Mesenchymal stem cell (in vitro differentiated cells and primary cell): Measurements from ENCODE around the gene CITED4.
"Not testable (repeated sequence)": the region's sequence is repeated elsewhere in the genome, so short reads cannot be mapped to it uniquely, and the experiment has no call there.

Source experiments
- DNase-seq: peaks from one replicate; pipeline ENCODE4 v3.0.0-alpha.2; 2013
- H2AFZ ChIP-seq: one replicate; pipeline ENCODE4 v1.6.1; 2013; ENCODE audit warnings: low read depth, mild to moderate bottlenecking, control low read depth, inconsistent platforms, low read length, moderate library complexity
- H2AK5ac ChIP-seq: 2 replicates; pipeline ENCODE4 v1.6.1; 2013; ENCODE audit warnings: low read length, moderate library complexity, mild to moderate bottlenecking, inconsistent platforms; ENCODE audit not compliant: severe bottlenecking
- H2BK120ac ChIP-seq: one replicate; pipeline ENCODE4 v1.6.1; 2013; ENCODE audit warnings: low read depth, mild to moderate bottlenecking, inconsistent platforms, low read length, moderate library complexity
- H2BK12ac ChIP-seq, 2 experiments: one replicate each; pipeline ENCODE4 v1.6.1; 2013; ENCODE audit warnings: inconsistent platforms in 2 of 2, low read length in 2 of 2, mild to moderate bottlenecking in 2 of 2, moderate library complexity in 2 of 2, control low read depth in 1 of 2
- H2BK15ac ChIP-seq: one replicate; pipeline ENCODE4 v1.6.1; 2013; ENCODE audit warnings: mild to moderate bottlenecking, low read depth, inconsistent platforms; ENCODE audit not compliant: poor library complexity, severe bottlenecking
- H2BK5ac ChIP-seq: 2 replicates; pipeline ENCODE4 v1.6.1; 2013; ENCODE audit warnings: low read depth, mild to moderate bottlenecking, low read length, control low read depth, inconsistent platforms; ENCODE audit not compliant: poor library complexity, severe bottlenecking
- H3K14ac ChIP-seq, 2 experiments: one replicate each; pipeline ENCODE4 v1.6.1; 2013; ENCODE audit warnings: inconsistent platforms in 2 of 2, low read length in 2 of 2, control low read depth in 1 of 2, mild to moderate bottlenecking in 1 of 2, moderate library complexity in 1 of 2
- H3K18ac ChIP-seq, 2 experiments: one replicate each; pipeline ENCODE4 v1.6.1; 2013; ENCODE audit warnings: inconsistent platforms in 2 of 2, low read length in 2 of 2, control low read depth in 1 of 2, low read depth in 1 of 2, mild to moderate bottlenecking in 1 of 2
- H3K23ac ChIP-seq, 2 experiments: one replicate each; pipeline ENCODE4 v1.6.1; 2013; ENCODE audit warnings: inconsistent platforms in 2 of 2, low read length in 2 of 2, mild to moderate bottlenecking in 2 of 2, moderate library complexity in 2 of 2, control low read depth in 1 of 2
- H3K27ac ChIP-seq: 2 replicates; pipeline ENCODE4 v1.5.1; 2013; ENCODE audit warnings: mild to moderate bottlenecking, moderate library complexity, low read length, control low read depth, inconsistent platforms; ENCODE audit not compliant: poor library complexity, severe bottlenecking
- H3K27me3 ChIP-seq, 2 experiments: 2 replicates each; pipeline versions ENCODE4 v1.6.1 to v1.7.0; 2013; ENCODE audit warnings: low read length in 2 of 2, mild to moderate bottlenecking in 2 of 2, moderate library complexity in 2 of 2, control low read depth in 1 of 2, inconsistent platforms in 1 of 2; ENCODE audit not compliant: control insufficient read depth in 1 of 2, insufficient read depth in 1 of 2
- H3K36me3 ChIP-seq, 2 experiments: 2 replicates each; pipeline versions ENCODE4 v1.6.1 to v1.7.0; 2013; ENCODE audit warnings: low read length in 2 of 2, control low read depth in 1 of 2, inconsistent platforms in 1 of 2, low read depth in 1 of 2, mild to moderate bottlenecking in 1 of 2; ENCODE audit not compliant: insufficient read depth in 2 of 2, control insufficient read depth in 1 of 2
- H3K4ac ChIP-seq, 2 experiments: one replicate each; pipeline ENCODE4 v1.6.1; 2013; ENCODE audit warnings: inconsistent platforms in 2 of 2, low read length in 2 of 2, mild to moderate bottlenecking in 2 of 2, moderate library complexity in 2 of 2, control low read depth in 1 of 2, low read depth in 1 of 2
- H3K4me1 ChIP-seq: 2 replicates; pipeline ENCODE4 v1.6.1; 2013; ENCODE audit warnings: low read depth, low read length, control low read depth; ENCODE audit not compliant: control insufficient read depth, insufficient read depth
- H3K4me2 ChIP-seq: 2 replicates; pipeline ENCODE4 v1.6.1; 2013; ENCODE audit warnings: low read length, mild to moderate bottlenecking, inconsistent platforms; ENCODE audit not compliant: poor library complexity, severe bottlenecking
- H3K4me3 ChIP-seq, 2 experiments: 2 replicates each; pipeline versions ENCODE4 v1.5.1 to v1.7.0; 2013; ENCODE audit warnings: low read length in 2 of 2, mild to moderate bottlenecking in 2 of 2, control low read depth in 1 of 2, low read depth in 1 of 2; ENCODE audit not compliant: insufficient read depth in 1 of 2
- H3K79me1 ChIP-seq: replicated peaks from 2 replicates; pipeline ENCODE4 v1.6.1; 2013; ENCODE audit warnings: mild to moderate bottlenecking, control low read depth, low read length, inconsistent platforms; ENCODE audit not compliant: poor library complexity, severe bottlenecking
- H3K9ac ChIP-seq: 2 replicates; pipeline ENCODE4 v1.7.0; 2013; ENCODE audit warnings: mild to moderate bottlenecking, low read length, moderate library complexity
- H3K9me3 ChIP-seq: 2 replicates; pipeline ENCODE4 v1.7.0; 2013; ENCODE audit warnings: mild to moderate bottlenecking, low read length; ENCODE audit not compliant: control insufficient read depth
- H4K8ac ChIP-seq: one replicate; pipeline ENCODE4 v1.6.1; 2013; ENCODE audit warnings: inconsistent platforms, mild to moderate bottlenecking, low read length, moderate library complexity
- H4K91ac ChIP-seq: one replicate; pipeline ENCODE4 v1.6.1; 2013; ENCODE audit warnings: mild to moderate bottlenecking, low read length, inconsistent platforms
- WGBS: methylation state at CpG from one replicate; pipeline ENCODE4 v1.1.7; 2013; ENCODE audit warnings: mixed read lengths; 5-methylcytosine and 5-hydroxymethylcytosine counted together

Gene CITED4

GRCh38 chr1:40896482-40896881 lies 34.3 kb upstream of the CITED4 start:
- Histone ChIP-seq H3K14ac (no peak overlapping the region), H2BK5ac (no peak overlapping the region), H4K8ac (no peak overlapping the region), H2AK5ac (peak overlapping the region; percentile 8), H3K36me3 (no peaks in the 10 kb centered on the region), H2BK120ac (no peak overlapping the region), H3K9me3 (peaks cover 22% of the 10 kb centered on the region), H2AFZ (no peak overlapping the region), H2BK15ac (no peak overlapping the region), H3K4ac (no peak overlapping the region), H3K27me3 (no peaks in the 10 kb centered on the region), H3K4me2 (no peak overlapping the region), H3K18ac (no peak overlapping the region), H3K4me3 (no peak overlapping the region), H3K79me1 (no peaks in the 10 kb centered on the region), H2BK12ac (no peak overlapping the region), H4K91ac (peak overlapping the region; percentile 10), H3K9ac (no peak overlapping the region), H3K4me1 (peaks cover 15% of the 10 kb centered on the region), H3K23ac (no peak overlapping the region), H3K27ac (no peak overlapping the region)
- 87% methylated on average over 3 of the region's 3 CpGs for WGBS
- DNase-seq = no peak

GRCh38 chr1:40895601-40896000 lies 33.4 kb upstream of the CITED4 start:
- H2AFZ ChIP-seq = no peak overlapping the region
- no peak overlapping the region for H3K23ac ChIP-seq
- no peak overlapping the region for H4K8ac ChIP-seq
- no peak overlapping the region for H3K4ac ChIP-seq
- WGBS = 80% methylated on average over 1 of the region's 1 CpG
- H3K79me1 ChIP-seq = no peaks in the 10 kb centered on the region
- no peak overlapping the region for H2BK120ac ChIP-seq
- H2AK5ac ChIP-seq = no peak overlapping the region
- no peak overlapping the region for H2BK15ac ChIP-seq
- no peak overlapping the region for H2BK5ac ChIP-seq
- no peaks in the 10 kb centered on the region for H3K27me3 ChIP-seq
- no peak overlapping the region for H3K4me2 ChIP-seq
- no peaks in the 10 kb centered on the region for H3K36me3 ChIP-seq
- H3K4me1 ChIP-seq = peaks cover 15% of the 10 kb centered on the region
- H3K9me3 ChIP-seq = peaks cover 22% of the 10 kb centered on the region
- no peak overlapping the region for H4K91ac ChIP-seq
- H3K27ac ChIP-seq = no peak overlapping the region
- no peak overlapping the region for H3K9ac ChIP-seq
- H3K4me3 ChIP-seq = no peak overlapping the region
- H3K14ac ChIP-seq = no peak overlapping the region
- no peak overlapping the region for H2BK12ac ChIP-seq
- no peak overlapping the region for H3K18ac ChIP-seq
- DNase-seq = no peak

GRCh38 chr1:40894858-40895257 lies 32.7 kb upstream of the CITED4 start:
- not testable (repeated sequence) for H2BK12ac ChIP-seq, H2BK5ac ChIP-seq, H3K18ac ChIP-seq, H4K8ac ChIP-seq, H2AK5ac ChIP-seq, H2AFZ ChIP-seq, H2BK15ac ChIP-seq, H3K27ac ChIP-seq, DNase-seq, H4K91ac ChIP-seq, H3K9ac ChIP-seq, H3K79me1 ChIP-seq, H3K27me3 ChIP-seq, H3K36me3 ChIP-seq, H3K4me3 ChIP-seq, H3K4me2 ChIP-seq, H3K4ac ChIP-seq, H3K14ac ChIP-seq, H3K23ac ChIP-seq, H2BK120ac ChIP-seq
- peaks cover 15% of the 10 kb centered on the region for H3K4me1 ChIP-seq
- 87% methylated on average over 2 of the region's 2 CpGs for WGBS
- peaks cover 22% of the 10 kb centered on the region for H3K9me3 ChIP-seq

- Histone ChIP-seq H2BK12ac (no peak overlapping the region), H3K36me3 (no peaks in the 10 kb centered on the region), H4K8ac (no peak overlapping the region), H3K18ac (no peak overlapping the region), H3K23ac (no peak overlapping the region), H4K91ac (no peak overlapping the region), H3K9ac (no peak overlapping the region), H3K27ac (no peak overlapping the region), H3K4me3 (no peak overlapping the region), H3K27me3 (no peaks in the 10 kb centered on the region), H2BK15ac (no peak overlapping the region), H3K4me2 (no peak overlapping the region), H2BK5ac (no peak overlapping the region), H3K4me1 (peaks cover 14% of the 10 kb centered on the region), H3K9me3 (peaks cover 22% of the 10 kb centered on the region), H3K79me1 (no peaks in the 10 kb centered on the region), H3K4ac (no peak overlapping the region), H3K14ac (no peak overlapping the region), H2AFZ (no peak overlapping the region), H2AK5ac (no peak overlapping the region), H2BK120ac (no peak overlapping the region)
- DNase-seq = no peak
These were observed 32.3 kb upstream of the CITED4 start for GRCh38 chr1:40894455-40894854.
